HCT116 (cell line): ENCODE measurements around the gene RPA4. TPM values are rescaled to one million over a fixed set of nuclear protein-coding genes. Genes with fewer than 3 reads are reported as not detected.

Experiments used
- ATAC-seq: fragments of 200-7000 bp; cut with Tn5 transposase; 2 replicates; pipeline ENCODE4 v1.9.1; 2020; ENCODE audit warnings: mild to moderate bottlenecking, moderate library complexity
- BruUV-seq: library from RNA; stranded (reverse); fragments of 400-500 nt; replicated peaks from 2 replicates; lab custom pipeline; 2021; lab: Mats Ljungman, UMichigan
- CTCF ChIA-PET: fragments of 300-600 bp; sonication (Branson Sonifier 250); formaldehyde crosslinking; loops from one replicate; lab custom pipeline; 2021; ENCODE audit warnings: antibody characterized with exemption; lab: Charles Lee
- POLR2A ChIA-PET: fragments of 300-600, 350-600 bp; sonication (Branson Sonifier 250); formaldehyde crosslinking; loops from one replicate; lab custom pipeline; 2021; ENCODE audit warnings: antibody characterized with exemption; lab: Charles Lee
- RAD21 ChIA-PET, 2 experiments: fragments of 300-600 bp; sonication (Branson Sonifier 250); formaldehyde crosslinking; loops; one replicate each; lab custom pipeline; 2023; ENCODE audit warnings: low total read pairs in 2 of 2; ENCODE audit not compliant: uncharacterized antibody in 2 of 2, unreplicated experiment in 2 of 2, low non-redundant PET in 1 of 2; lab: Charles Lee
- DNase-seq: peaks from one replicate; pipeline ENCODE4 v3.0.0-alpha.2; 2010; ENCODE audit warnings: low read depth, low spot score
- H2AFZ ChIP-seq: fragments of 200-600 bp; shearing (Covaris generic), sonication (generic); 2 replicates; pipeline ENCODE4 v1.6.1; 2017; ENCODE audit warnings: low read depth, mixed run types, mixed read lengths, antibody characterized with exemption, low read length; ENCODE audit not compliant: poor library complexity, severe bottlenecking
- H3K27ac ChIP-seq: 2 replicates; pipeline ENCODE4 v1.5.1; 2012; ENCODE audit warnings: low read depth, low read length
- H3K27me3 ChIP-seq: fragments of 200-600 bp; sonication (generic); 2 replicates; pipeline ENCODE4 v1.6.1; 2016; ENCODE audit warnings: mixed run types, low read length, mixed read lengths; ENCODE audit not compliant: insufficient read depth
- H3K36me3 ChIP-seq, 2 experiments: fragments of 200-500 bp in 1 of 2; fragments of 200-600 bp in 1 of 2; sonication (Bioruptor generic) in 1 of 2; sonication (generic) in 1 of 2; 2 replicates each; pipeline versions ENCODE4 v1.5.1 to v1.6.1; 2014 to 2016; ENCODE audit warnings: low read length in 2 of 2, inconsistent platforms in 1 of 2, mixed read lengths in 1 of 2, mixed run types in 1 of 2; ENCODE audit not compliant: insufficient read depth in 2 of 2, control insufficient read depth in 1 of 2
- H3K4me1 ChIP-seq, 2 experiments: fragments of 200-600 bp in 1 of 2; sonication (generic) in 1 of 2; 2 replicates each; pipeline versions ENCODE4 v1.5.1 to v1.6.1; 2012 to 2017; ENCODE audit warnings: low read length in 2 of 2, inconsistent platforms in 1 of 2, mild to moderate bottlenecking in 1 of 2, mixed read lengths in 1 of 2, mixed run types in 1 of 2, moderate library complexity in 1 of 2; ENCODE audit not compliant: insufficient read depth in 2 of 2, control insufficient read depth in 1 of 2
- H3K4me2 ChIP-seq: fragments of 200-600 bp; sonication (generic); 2 replicates; pipeline ENCODE4 v1.6.1; 2017; ENCODE audit warnings: mixed run types, low read length, mixed read lengths
- H3K4me3 ChIP-seq, 2 experiments: fragments of 200-600 bp in 1 of 2; sonication (generic) in 1 of 2; replicated peaks in 1 of 2; 2 replicates each; pipeline ENCODE4 v1.5.1; 2011 to 2016; ENCODE audit warnings: low read length in 2 of 2, control low read depth in 1 of 2, low read depth in 1 of 2, mild to moderate bottlenecking in 1 of 2, mixed read lengths in 1 of 2, mixed run types in 1 of 2
- H3K79me2 ChIP-seq: fragments of 200-600 bp; sonication (generic); 2 replicates; pipeline ENCODE4 v1.6.1; 2017; ENCODE audit warnings: mild to moderate bottlenecking, mixed run types, low read length, moderate library complexity, mixed read lengths; ENCODE audit not compliant: insufficient read depth
- H3K9ac ChIP-seq: fragments of 200-600 bp; sonication (generic); 2 replicates; pipeline ENCODE4 v1.6.1; 2016; ENCODE audit warnings: low read length, mixed read lengths
- H3K9me2 ChIP-seq: fragments of 200-600 bp; sonication (generic), shearing (Covaris generic); 2 replicates; pipeline ENCODE4 v1.6.1; 2017; ENCODE audit warnings: mixed run types, mild to moderate bottlenecking, moderate library complexity; ENCODE audit not compliant: insufficient read depth
- H3K9me3 ChIP-seq, 2 experiments: fragments of 200-500 bp in 1 of 2; fragments of 200-600 bp in 1 of 2; sonication (Bioruptor generic) in 1 of 2; sonication (generic) in 1 of 2; 2 replicates each; pipeline ENCODE4 v1.6.1; 2014 to 2017; ENCODE audit warnings: low read length in 2 of 2, mixed read lengths in 2 of 2, inconsistent platforms in 1 of 2, low read depth in 1 of 2, mild to moderate bottlenecking in 1 of 2, mixed run types in 1 of 2, moderate library complexity in 1 of 2; ENCODE audit not compliant: control insufficient read depth in 1 of 2, insufficient read depth in 1 of 2
- H4K20me1 ChIP-seq: fragments of 200-600 bp; sonication (generic), shearing (Covaris generic); 2 replicates; pipeline ENCODE4 v1.6.1; 2017; ENCODE audit warnings: mixed run types, mild to moderate bottlenecking, moderate library complexity; ENCODE audit not compliant: insufficient read depth
- CBX3 ChIP-seq: IDR thresholded peaks from 2 replicates; pipeline ENCODE4 v1.6.1; 2012; ENCODE audit warnings: low read depth
- CEBPB ChIP-seq: IDR thresholded peaks from 2 replicates; pipeline ENCODE4 v1.6.1; 2012; ENCODE audit warnings: low read depth
- CTCF ChIP-seq, 3 experiments: fragments of 200-600 bp in 1 of 3; sonication (generic) in 1 of 3; IDR thresholded peaks in 2 of 3; conservative IDR thresholded peaks in 1 of 3; 2 replicates each; pipeline ENCODE4 v1.5.1; 2012 to 2017; ENCODE audit warnings: low read depth in 2 of 3, low read length in 2 of 3, antibody characterized with exemption in 1 of 3, borderline replicate concordance in 1 of 3, control low read depth in 1 of 3, mild to moderate bottlenecking in 1 of 3, mixed read lengths in 1 of 3, mixed run types in 1 of 3, moderate library complexity in 1 of 3; ENCODE audit not compliant: insufficient read depth in 1 of 3
- ELF1 ChIP-seq: IDR thresholded peaks from 2 replicates; pipeline ENCODE4 v1.6.1; 2012; ENCODE audit warnings: low read depth, borderline replicate concordance
- EZH2 ChIP-seq: fragments of 200-600 bp; sonication (generic); IDR thresholded peaks from 2 replicates; pipeline ENCODE4 v1.6.1; 2017; ENCODE audit warnings: antibody characterized with exemption, mixed run types
- FOSL1 ChIP-seq: IDR thresholded peaks from 2 replicates; pipeline ENCODE4 v1.6.1; 2012; ENCODE audit warnings: low read depth
- POLR2A ChIP-seq: IDR thresholded peaks from 2 replicates; pipeline ENCODE4 v1.7.0; 2011; ENCODE audit warnings: borderline replicate concordance; ENCODE audit not compliant: insufficient read depth, insufficient read length; ENCODE audit errors: extremely low read depth
- POLR2AphosphoS5 ChIP-seq: IDR thresholded peaks from 2 replicates; pipeline ENCODE4 v1.6.1; 2011; ENCODE audit warnings: mild to moderate bottlenecking, low read depth, low read length, moderate library complexity
- RAD21 ChIP-seq: IDR thresholded peaks from 2 replicates; pipeline ENCODE4 v1.6.1; 2012; ENCODE audit warnings: low read depth, mild to moderate bottlenecking
- SIN3A ChIP-seq: IDR thresholded peaks from 2 replicates; pipeline ENCODE4 v1.6.1; 2012; ENCODE audit warnings: low read depth
- SP1 ChIP-seq: IDR thresholded peaks from 2 replicates; pipeline ENCODE4 v1.6.1; 2012; ENCODE audit warnings: low read depth
- SRF ChIP-seq: IDR thresholded peaks from 2 replicates; pipeline ENCODE4 v1.6.1; 2012; ENCODE audit warnings: low read depth
- TCF7L2 ChIP-seq: IDR thresholded peaks from 2 replicates; pipeline ENCODE4 v1.7.0; 2011; ENCODE audit warnings: borderline replicate concordance, inconsistent platforms; ENCODE audit not compliant: insufficient read depth, insufficient read length; ENCODE audit errors: extremely low read depth
- YY1 ChIP-seq: IDR thresholded peaks from 2 replicates; pipeline ENCODE4 v1.6.1; 2011; ENCODE audit warnings: low read length, low read depth, moderate library complexity, mild to moderate bottlenecking; ENCODE audit not compliant: insufficient replicate concordance; ENCODE audit errors: extremely low read depth
- ZFX ChIP-seq: fragments of 450-650 bp; IDR thresholded peaks from 2 replicates; pipeline ENCODE4 v1.6.1; 2017
- ZNF274 ChIP-seq: fragments of 200-500 bp; sonication (Bioruptor generic); IDR thresholded peaks from 2 replicates; pipeline ENCODE4 v1.6.1; 2014; ENCODE audit warnings: mild to moderate bottlenecking, low read depth, low read length, inconsistent platforms
- intact Hi-C: fragments of 100-400 bp; cut with micrococcal nuclease; formaldehyde crosslinking; loops from 2 replicates; pipeline ENCODE4 v1.10.0; 2022
- total RNA-seq: library from RNA; stranded (reverse); gene quantifications from one replicate; pipeline ENCODE4 v1.2.1, GENCODE V29; 2021; ENCODE audit not compliant: unreplicated experiment
- TF ChIP-seq, protein P1 (sequence below): IDR thresholded peaks from 2 replicates; pipeline ENCODE4 v1.6.1; 2012

RPA4 gene
- total RNA-seq, 1 experiment from 2014 or later: 0.20 TPM

DNA sequence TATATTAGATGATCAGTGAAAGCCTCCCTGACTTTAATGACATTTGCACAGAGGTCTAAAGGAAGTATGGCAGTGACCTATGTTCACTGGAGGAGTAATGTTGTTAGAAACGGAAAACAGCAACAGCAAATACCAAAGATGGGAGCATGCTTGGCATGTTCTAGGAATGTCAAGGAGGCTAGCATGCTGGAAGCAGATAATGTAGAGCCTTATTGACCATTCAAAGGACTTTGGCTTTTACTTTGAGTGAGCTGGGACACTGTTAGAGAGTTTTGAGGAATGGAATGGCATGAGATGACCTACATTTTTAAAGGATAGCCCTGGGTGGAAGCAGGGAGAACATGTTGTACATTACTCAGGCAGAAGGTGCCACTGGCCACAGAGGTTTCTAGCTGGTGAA, 6.0 kb downstream of the RPA4 start:
- H3K9me2 ChIP-seq: no peaks in the 10 kb centered on the region
- H2AFZ ChIP-seq: no peak overlapping the region
- H3K36me3 ChIP-seq: no peaks in the 10 kb centered on the region
- ATAC-seq: no peak
- BruUV-seq: no TSS peak
- no peak overlapping the region for H3K4me2 ChIP-seq
- H3K9me3 ChIP-seq: no peaks in the 10 kb centered on the region
- H3K27ac ChIP-seq: no peak overlapping the region
- no peaks in the 10 kb centered on the region for H3K27me3 ChIP-seq
- no peaks in the 10 kb centered on the region for H4K20me1 ChIP-seq
- no peak overlapping the region for H3K4me3 ChIP-seq
- H3K4me1 ChIP-seq: no peaks in the 10 kb centered on the region
- H3K79me2 ChIP-seq: no peaks in the 10 kb centered on the region
- H3K9ac ChIP-seq: no peak overlapping the region
- CTCF ChIA-PET: no interaction called here
- intact Hi-C loops: no loop called here
- RAD21 ChIA-PET: no interaction called here
- TF ChIP-seq ZNF274: no peak
- TF ChIP-seq POLR2A: no peak
- TF ChIP-seq CBX3: no peak
- TF ChIP-seq EZH2: no peak
- no peak for TF ChIP-seq FOSL1
- TF ChIP-seq, protein P1, sequence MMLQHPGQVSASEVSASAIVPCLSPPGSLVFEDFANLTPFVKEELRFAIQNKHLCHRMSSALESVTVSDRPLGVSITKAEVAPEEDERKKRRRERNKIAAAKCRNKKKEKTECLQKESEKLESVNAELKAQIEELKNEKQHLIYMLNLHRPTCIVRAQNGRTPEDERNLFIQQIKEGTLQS: no peak
- no peak for TF ChIP-seq TCF7L2
- TF ChIP-seq RAD21: no peak
- TF ChIP-seq SP1: no peak
- no peak for TF ChIP-seq ZFX
- TF ChIP-seq SIN3A: no peak
- TF ChIP-seq SRF: no peak
- DNase-seq: no peak
- POLR2A ChIA-PET: no interaction called here

GRCh38 chrX:96906741-96907140, 23.0 kb downstream of the RPA4 start:
- no peak for DNase-seq
- H3K4me3 ChIP-seq: no peak overlapping the region
- no peaks in the 10 kb centered on the region for H3K9me3 ChIP-seq
- H3K4me1 ChIP-seq: no peaks in the 10 kb centered on the region
- no peak overlapping the region for H3K27ac ChIP-seq
- no TSS peak for BruUV-seq
- no peaks in the 10 kb centered on the region for H3K79me2 ChIP-seq
- H4K20me1 ChIP-seq: no peaks in the 10 kb centered on the region
- H3K27me3 ChIP-seq: no peaks in the 10 kb centered on the region
- H3K36me3 ChIP-seq: no peaks in the 10 kb centered on the region
- CTCF ChIA-PET: no interaction called here
- RAD21 ChIA-PET: no interaction called here
- no peaks in the 10 kb centered on the region for H3K9me2 ChIP-seq
- no peak overlapping the region for H3K9ac ChIP-seq
- POLR2A ChIA-PET: no interaction called here
- H2AFZ ChIP-seq: no peak overlapping the region
- intact Hi-C loops: no loop called here
- H3K4me2 ChIP-seq: no peak overlapping the region
- no peak for ATAC-seq
- TF ChIP-seq CEBPB: no peak
- TF ChIP-seq ZNF274: no peak
- no peak for TF ChIP-seq YY1
- no peak for TF ChIP-seq FOSL1
- TF ChIP-seq, protein P1: no peak
- no peak for TF ChIP-seq SRF
- no peak for TF ChIP-seq POLR2AphosphoS5
- no peak for TF ChIP-seq CBX3
- no peak for TF ChIP-seq CTCF (IDR thresholded peaks at IDR 0.05 in 2 of 3, conservative IDR thresholded peaks at IDR 0.05 in 1 of 3; ENCODE audit: borderline replicate concordance in 1 of 3, insufficient read depth in 1 of 3, low read depth in 2 of 3, low read length in 2 of 3)
- no peak for TF ChIP-seq RAD21
- no peak for TF ChIP-seq ELF1
- TF ChIP-seq POLR2A: no peak
